Right lobe of liver (tissue), 6 donors: Measurements from ENCODE around the gene COA1. TPM values are rescaled to one million over a fixed set of nuclear protein-coding genes. Genes with fewer than 3 reads are reported as not detected.
"Not testable (repeated sequence)": the region's sequence is repeated elsewhere in the genome, so short reads cannot be mapped to it uniquely, and the experiment has no call there.

Experiments used
- ATAC-seq, 4 donors: fragments of 200-7000 bp; cut with Tn5 transposase; one replicate each; pipeline ENCODE4 v1.9.1; 2020; ENCODE audit warnings: mild to moderate bottlenecking in 4 of 4, moderate library complexity in 4 of 4
- DNase-seq, 3 donors: peaks; one replicate each; pipeline ENCODE4 v3.0.0-alpha.2; 2020
- H3K27ac ChIP-seq, 3 donors: fragments of 200-600 bp; one replicate each; pipeline ENCODE4 v1.8.0; 2022
- H3K27me3 ChIP-seq, 2 donors: fragments of 200-600 bp; one replicate each; pipeline ENCODE4 v1.8.0; 2022
- H3K36me3 ChIP-seq, 4 donors: fragments of 200-600 bp; sonication (generic) in 1 of 4; one replicate each; pipeline versions ENCODE4 v1.5.1 to v1.8.0; 2017 to 2022; ENCODE audit warnings: control low read depth in 1 of 4
- H3K4me1 ChIP-seq, 4 donors: fragments of 200-600 bp; sonication (generic) in 1 of 4; one replicate each; pipeline versions ENCODE4 v1.5.1 to v1.8.0; 2017 to 2022; ENCODE audit warnings: control low read depth in 1 of 4
- H3K4me3 ChIP-seq, 3 donors: fragments of 200-600 bp; one replicate each; pipeline ENCODE4 v1.8.0; 2022
- H3K9me3 ChIP-seq, 4 donors: fragments of 200-600 bp; sonication (generic) in 1 of 4; one replicate each; pipeline versions ENCODE4 v1.5.1 to v1.8.0; 2017 to 2022; ENCODE audit warnings: control low read depth in 1 of 4
- POLR2A ChIP-seq: fragments of 450-650 bp; IDR thresholded peaks from one replicate; pipeline ENCODE4 v1.6.1; 2017; ENCODE audit warnings: antibody characterized with exemption, mild to moderate bottlenecking
- WGBS: methylation state at CpG from one replicate; pipeline ENCODE4 v1.1.6; 2018; ENCODE audit warnings: low coverage, low lambda C conversion rate; ENCODE audit not compliant: insufficient coverage; ENCODE audit errors: missing lambda C conversion rate; 5-methylcytosine and 5-hydroxymethylcytosine counted together
- intact Hi-C, 2 donors: fragments of 100-400 bp; cut with DNase I; formaldehyde crosslinking; loops; one replicate each; pipeline versions ENCODE4 v1.11.2 to v1.14.1; 2022
- total RNA-seq, 6 experiments: library from RNA; depleted of rRNA in 2 of 6; stranded (reverse); fragments of >200 nt in 2 of 6; fragmentation: NEBNext Ultra II Directional in 3 of 6; extraction: Animal tissue kit (Norgen Biotek cat#: 25700) in 3 of 6; gene quantifications; one replicate each; pipeline versions ENCODE4 v1.1.0 to v1.2.4, GENCODE V29; 2016 to 2023
- TF ChIP-seq, protein P1 (sequence below), 4 donors: fragments of 200-600 bp in 3 of 4; fragments of 450-650 bp in 1 of 4; IDR thresholded peaks; one replicate each; pipeline versions ENCODE4 v1.5.1 to v1.8.0; 2016 to 2022; ENCODE audit warnings: antibody characterized with exemption in 4 of 4, mild to moderate bottlenecking in 2 of 4
- donor health status: DM: no; HTN: yes; CAD: no.
- donor health status: DM: no; HTN: no; CAD: no.
- donor health status: DM: no; HTN: no; CAD: no.
- donor health status: DM: no; HTN: yes; CAD: no.
- donor health status: DM: no; HTN: yes; CAD: no.

The COA1 gene
- total RNA-seq, 6 experiments from 2014 or later, result 15.8 to 35.6 (median 19.9) TPM

- 93% methylated on average over 4 of the region's 4 CpGs for WGBS
These were observed 49.9 kb downstream of the COA1 start for GRCh38 chr7:43679210-43680068.

GRCh38 chr7:43678315-43678714 is 51.0 kb downstream of the COA1 start:
- DNase-seq (no peak), ATAC-seq (no peak)
- H3K4me1 ChIP-seq, result peaks cover 0 to 6% (median 2%) of the 10 kb centered on the region in 4 donors
- no peak for TF ChIP-seq POLR2A
- TF ChIP-seq, protein P1, sequence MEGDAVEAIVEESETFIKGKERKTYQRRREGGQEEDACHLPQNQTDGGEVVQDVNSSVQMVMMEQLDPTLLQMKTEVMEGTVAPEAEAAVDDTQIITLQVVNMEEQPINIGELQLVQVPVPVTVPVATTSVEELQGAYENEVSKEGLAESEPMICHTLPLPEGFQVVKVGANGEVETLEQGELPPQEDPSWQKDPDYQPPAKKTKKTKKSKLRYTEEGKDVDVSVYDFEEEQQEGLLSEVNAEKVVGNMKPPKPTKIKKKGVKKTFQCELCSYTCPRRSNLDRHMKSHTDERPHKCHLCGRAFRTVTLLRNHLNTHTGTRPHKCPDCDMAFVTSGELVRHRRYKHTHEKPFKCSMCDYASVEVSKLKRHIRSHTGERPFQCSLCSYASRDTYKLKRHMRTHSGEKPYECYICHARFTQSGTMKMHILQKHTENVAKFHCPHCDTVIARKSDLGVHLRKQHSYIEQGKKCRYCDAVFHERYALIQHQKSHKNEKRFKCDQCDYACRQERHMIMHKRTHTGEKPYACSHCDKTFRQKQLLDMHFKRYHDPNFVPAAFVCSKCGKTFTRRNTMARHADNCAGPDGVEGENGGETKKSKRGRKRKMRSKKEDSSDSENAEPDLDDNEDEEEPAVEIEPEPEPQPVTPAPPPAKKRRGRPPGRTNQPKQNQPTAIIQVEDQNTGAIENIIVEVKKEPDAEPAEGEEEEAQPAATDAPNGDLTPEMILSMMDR (IDR thresholded peaks at IDR 0.05), result no peak
- no peaks in the 10 kb centered on the region for H3K36me3 ChIP-seq
- H3K9me3 ChIP-seq, result no peaks in the 10 kb centered on the region
- no peaks in the 10 kb centered on the region for H3K27me3 ChIP-seq
- intact Hi-C loops, result no loop called here
- 83% methylated on average over 1 of the region's 1 CpG for WGBS
- no peak overlapping the region for H3K4me3 ChIP-seq
- no peak overlapping the region for H3K27ac ChIP-seq

More at GRCh38 chr7:43679210-43680068, 49.9 kb downstream of the COA1 start:
- Histone ChIP-seq H3K9me3 (no peaks in the 10 kb centered on the region), H3K4me1 (peaks cover 0 to 4% (median 2%) of the 10 kb centered on the region in 4 donors), H3K4me3 (no peak overlapping the region), H3K27me3 (no peaks in the 10 kb centered on the region), H3K36me3 (no peaks in the 10 kb centered on the region), H3K27ac (no peak overlapping the region)
- TF ChIP-seq POLR2A, result no peak
- TF ChIP-seq, protein P1 (IDR thresholded peaks at IDR 0.05), result no peak
- intact Hi-C loops, result no loop called here
- DNase-seq (no peak), ATAC-seq (no peak)

DNA sequence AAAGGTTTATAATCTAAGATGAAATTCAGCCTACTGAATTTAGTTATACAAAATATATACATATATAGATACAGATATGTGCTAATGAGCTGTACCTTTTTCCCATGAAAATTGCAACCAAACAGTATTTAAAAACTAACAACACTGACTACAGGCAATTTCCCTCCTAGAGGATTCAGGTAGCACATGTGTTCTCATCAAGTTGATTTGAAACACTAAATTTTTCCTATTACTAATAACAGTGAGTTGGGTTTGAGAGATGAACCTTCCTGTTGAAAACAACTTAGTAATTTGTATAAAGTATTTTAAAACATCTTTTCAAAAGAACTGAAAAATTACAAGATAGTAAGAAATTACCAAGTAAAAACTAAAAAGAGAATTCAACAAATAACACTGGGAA is 51.5 kb downstream of the COA1 start:
- H3K36me3 ChIP-seq, result no peaks in the 10 kb centered on the region
- no peak overlapping the region for H3K4me3 ChIP-seq
- H3K9me3 ChIP-seq, result no peaks in the 10 kb centered on the region
- TF ChIP-seq, protein P1 (IDR thresholded peaks at IDR 0.05), result no peak
- no peak for TF ChIP-seq POLR2A
- no peak for DNase-seq
- H3K27ac ChIP-seq, result no peak overlapping the region
- H3K4me1 ChIP-seq, result peaks cover 0 to 6% (median 2%) of the 10 kb centered on the region in 4 donors
- no peaks in the 10 kb centered on the region for H3K27me3 ChIP-seq
- ATAC-seq, result no peak
- intact Hi-C loops, result no loop called here

DNA sequence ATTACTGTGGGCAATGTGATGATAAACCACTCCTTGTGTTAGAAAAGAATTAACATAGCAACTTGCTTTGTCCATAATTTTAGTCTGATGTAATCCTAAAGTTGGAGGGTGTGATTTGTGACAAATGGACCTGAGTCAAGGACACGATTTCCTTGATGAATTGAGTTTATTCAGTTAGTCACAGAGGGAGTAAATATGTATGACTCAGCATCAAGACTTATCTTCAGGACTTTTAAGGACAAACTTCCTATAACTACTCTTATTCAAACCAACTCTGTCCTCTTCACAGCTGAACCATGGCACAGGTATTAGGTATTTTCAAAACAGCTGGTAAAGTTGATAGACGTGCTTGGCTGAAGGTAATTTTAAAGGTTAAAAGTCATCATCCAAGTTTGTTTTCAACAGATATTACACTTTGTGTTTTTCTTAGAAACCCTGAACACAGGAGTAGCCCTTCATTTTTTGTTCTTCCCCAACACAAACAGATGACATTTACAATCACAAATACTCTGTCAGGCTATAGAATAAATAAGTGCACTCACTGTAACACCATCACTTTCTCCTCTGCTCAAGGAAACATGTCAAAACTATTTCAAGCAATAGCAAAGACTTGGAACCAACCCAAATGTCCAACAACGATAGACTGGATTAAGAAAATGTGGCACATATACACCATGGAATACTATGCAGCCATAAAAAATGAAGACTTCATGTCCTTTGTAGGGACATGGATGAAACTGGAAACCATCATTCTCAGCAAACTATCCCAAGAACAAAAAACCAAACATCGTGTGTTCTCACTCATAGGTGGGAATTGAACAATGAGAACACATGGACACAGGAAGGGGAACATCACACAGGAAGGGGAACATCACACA is 54.5 kb downstream of the COA1 start:
- peaks cover 0 to 14% (median 2%) of the 10 kb centered on the region in 4 donors for H3K4me1 ChIP-seq
- no peaks in the 10 kb centered on the region for H3K9me3 ChIP-seq
- no peak overlapping the region for H3K4me3 ChIP-seq
- ATAC-seq (peak in 3 of 4 donors; percentile 33 to 92 (median 33)), DNase-seq (no peak)
- H3K27me3 ChIP-seq, result no peaks in the 10 kb centered on the region
- TF ChIP-seq, protein P1 (IDR thresholded peaks at IDR 0.05), result no peak
- TF ChIP-seq POLR2A, result no peak
- intact Hi-C loops, result no loop called here
- WGBS, result 35% methylated on average over 3 of the region's 4 CpGs
- no peak overlapping the region for H3K27ac ChIP-seq
- H3K36me3 ChIP-seq, result no peaks in the 10 kb centered on the region

GRCh38 chr7:43673243-43673976 is 55.9 kb downstream of the COA1 start:
- H3K36me3 ChIP-seq, H3K27me3 ChIP-seq, H3K4me3 ChIP-seq, H3K27ac ChIP-seq, intact Hi-C loops, H3K9me3 ChIP-seq, DNase-seq, ATAC-seq: not testable (repeated sequence)
- 93% methylated on average over 5 of the region's 5 CpGs for WGBS
- peaks cover 0 to 14% (median 2%) of the 10 kb centered on the region in 4 donors for H3K4me1 ChIP-seq
